Activated CD4-positive, alpha-beta T cell treated with anti-CD3 and anti-CD28 coated beads for 48 hours (primary cell): Measurements from ENCODE around the gene LRRC70.
"Not testable (repeated sequence)": the region's sequence is repeated elsewhere in the genome, so short reads cannot be mapped to it uniquely, and the experiment has no call there.

Experiments used
- DNase-seq: peaks from one replicate; pipeline ENCODE4 v3.0.0-alpha.2; 2020

The LRRC70 gene

GRCh38 chr5:62578540-62578939 lies at the start of gene LRRC70:
Gene LRRC70 (plus strand): TSS chr5:62578819. CDS start chr5:62579439, 620 bp downstream.
- no peak for DNase-seq

- DNase-seq, result no peak
These were observed 45.0 kb upstream of the LRRC70 start for GRCh38 chr5:62533597-62533996.

- no peak for DNase-seq
These were observed 44.0 kb upstream of the LRRC70 start for GRCh38 chr5:62534461-62535236.

- no peak for DNase-seq
These were observed 42.4 kb upstream of the LRRC70 start for GRCh38 chr5:62536232-62536631.

GRCh38 chr5:62536783-62537182 lies 41.8 kb upstream of the LRRC70 start:
- no peak for DNase-seq

GRCh38 chr5:62538017-62538942 lies 40.3 kb upstream of the LRRC70 start:
- peak; percentile 28 for DNase-seq

GRCh38 chr5:62542720-62543119 lies 35.9 kb upstream of the LRRC70 start:
- DNase-seq, result no peak

- no peak for DNase-seq
These were observed 30.5 kb upstream of the LRRC70 start for GRCh38 chr5:62547945-62548630.

- DNase-seq, result no peak
These were observed 28.5 kb upstream of the LRRC70 start for GRCh38 chr5:62550103-62550502.

GRCh38 chr5:62555930-62556329 lies 22.7 kb upstream of the LRRC70 start:
- no peak for DNase-seq

GRCh38 chr5:62558941-62559340 lies 19.7 kb upstream of the LRRC70 start:
- DNase-seq, result no peak

- DNase-seq, result no peak
These were observed 17.8 kb upstream of the LRRC70 start for GRCh38 chr5:62560786-62561185.

GRCh38 chr5:62561896-62562295 lies 16.7 kb upstream of the LRRC70 start:
- no peak for DNase-seq

- DNase-seq, result no peak
These were observed 15.8 kb upstream of the LRRC70 start for GRCh38 chr5:62562867-62563266.

GRCh38 chr5:62564101-62564500 lies 14.5 kb upstream of the LRRC70 start:
- DNase-seq, result no peak

GRCh38 chr5:62565740-62566139 lies 12.9 kb upstream of the LRRC70 start:
- not testable (repeated sequence) for DNase-seq

- no peak for DNase-seq
These were observed 10.5 kb upstream of the LRRC70 start for GRCh38 chr5:62568143-62568542.

- no peak for DNase-seq
These were observed 9.7 kb upstream of the LRRC70 start for GRCh38 chr5:62568800-62569432.

- no peak for DNase-seq
These were observed 9.1 kb upstream of the LRRC70 start for GRCh38 chr5:62569470-62569869.

- no peak for DNase-seq
These were observed 5.6 kb upstream of the LRRC70 start for GRCh38 chr5:62572918-62573514.

GRCh38 chr5:62574599-62574998 lies 4.0 kb upstream of the LRRC70 start:
- no peak for DNase-seq

GRCh38 chr5:62575066-62575465 lies 3.6 kb upstream of the LRRC70 start:
- DNase-seq, result no peak
